CD4-positive, alpha-beta T cell treated with Interleukin-21 for 1 hour (primary cell): ENCODE measurements around the gene ITPR2.
"Not testable (repeated sequence)": the region's sequence is repeated elsewhere in the genome, so short reads cannot be mapped to it uniquely, and the experiment has no call there.

Source experiments
- DNase-seq: peaks from one replicate; pipeline ENCODE4 v3.0.0-alpha.2; 2020

ITPR2 gene

DNA sequence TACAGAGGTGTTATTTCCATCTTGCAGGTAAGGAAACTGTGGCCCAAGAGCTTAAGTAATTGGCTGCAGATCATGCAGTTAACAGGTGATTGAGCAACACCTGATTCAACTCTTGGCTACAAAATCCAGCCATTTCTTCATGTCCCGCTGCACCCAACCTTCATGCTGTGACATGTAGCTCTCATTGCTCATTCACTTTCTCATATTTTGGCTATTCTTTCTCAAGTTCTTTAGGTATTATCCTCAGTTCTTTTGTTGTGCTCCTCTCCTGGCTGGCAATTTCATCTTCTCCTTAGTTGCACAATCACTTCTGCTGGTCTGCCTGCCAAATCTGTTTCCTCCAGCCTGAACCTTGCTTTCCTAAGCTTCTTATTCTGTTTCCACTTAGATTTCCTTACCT is 336.8 kb downstream of the ITPR2 start:
- DNase-seq, result no peak

DNA sequence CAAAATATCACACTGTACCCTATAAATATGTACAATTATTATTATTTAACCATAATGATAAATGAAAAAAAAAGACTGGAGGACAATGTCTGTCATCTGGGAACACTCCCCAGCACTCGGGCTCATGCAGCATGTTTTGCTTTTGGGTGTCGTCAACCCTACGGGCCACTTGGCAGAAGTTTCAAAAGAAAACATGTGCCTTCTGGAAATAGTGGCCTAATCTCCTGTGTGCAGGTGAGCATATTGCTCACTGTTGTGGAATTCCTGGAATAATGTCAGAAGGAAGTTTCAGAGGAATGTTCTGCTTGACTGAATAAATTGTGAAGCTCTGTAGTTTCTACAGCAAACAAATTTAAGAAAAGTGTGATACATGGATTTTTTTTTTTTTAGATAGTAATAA is 339.3 kb downstream of the ITPR2 start:
- DNase-seq, result no peak

GRCh38 chr12:26492406-26492805 is 340.6 kb downstream of the ITPR2 start:
- no peak for DNase-seq

DNA sequence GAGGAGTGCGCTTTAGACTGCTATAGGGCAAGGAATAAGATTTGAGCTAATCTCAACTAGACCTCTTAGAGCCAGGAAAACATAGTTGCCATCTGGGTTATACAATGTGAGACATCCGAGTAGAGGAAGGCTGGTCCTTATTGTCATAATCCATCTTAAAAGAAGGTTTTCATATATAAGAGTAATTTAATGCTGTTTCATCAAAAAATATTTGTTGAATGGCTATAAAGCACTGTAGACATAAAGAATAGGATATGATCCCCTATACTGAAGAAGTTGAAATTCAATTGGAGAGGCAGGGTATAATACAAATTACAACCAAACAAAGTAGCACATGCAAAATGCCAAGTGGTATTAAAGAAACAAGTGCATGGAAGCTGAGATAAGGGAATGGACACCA is 343.1 kb downstream of the ITPR2 start:
- DNase-seq, result no peak

DNA sequence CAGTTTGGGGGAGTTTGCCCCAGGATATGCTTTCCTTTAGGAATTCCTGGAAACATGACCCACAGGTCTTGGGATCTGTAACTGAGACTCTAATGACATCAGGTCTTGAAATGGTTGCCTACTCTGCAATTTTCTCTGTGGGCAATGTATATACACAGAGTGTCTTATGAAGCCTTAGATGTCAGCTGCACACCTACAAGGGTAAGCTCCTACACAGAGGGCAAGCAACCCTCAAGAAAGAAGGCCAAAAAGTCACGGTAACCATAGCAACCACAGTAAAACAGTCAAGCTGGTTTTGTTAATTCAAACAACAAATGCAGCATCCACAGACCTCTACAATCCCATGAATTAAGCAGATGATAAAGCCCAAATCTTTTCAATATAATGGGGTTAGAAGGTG is 344.6 kb downstream of the ITPR2 start:
- DNase-seq, result no peak

GRCh38 chr12:26473291-26473690 is 359.7 kb downstream of the ITPR2 start:
- DNase-seq, result no peak

DNA sequence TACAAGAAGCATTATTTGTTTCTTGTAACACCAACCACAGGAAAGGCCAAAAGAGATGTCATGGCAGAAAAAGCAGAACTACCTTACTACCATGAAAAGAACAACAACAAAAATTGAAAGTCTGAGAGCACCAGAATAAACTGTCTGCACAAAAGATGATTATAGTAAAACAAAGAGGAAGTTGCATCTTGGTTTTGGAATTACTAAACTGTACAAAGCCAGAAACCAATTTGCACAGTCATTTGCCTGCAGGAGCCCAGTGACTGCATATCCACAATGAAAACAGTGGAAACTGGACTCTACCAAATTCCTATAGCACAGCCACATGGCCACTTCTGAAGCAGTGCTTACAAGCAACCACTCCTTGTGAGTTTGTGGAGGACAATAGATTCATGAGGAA is 361.4 kb downstream of the ITPR2 start:
- peak; percentile 3 for DNase-seq

DNA sequence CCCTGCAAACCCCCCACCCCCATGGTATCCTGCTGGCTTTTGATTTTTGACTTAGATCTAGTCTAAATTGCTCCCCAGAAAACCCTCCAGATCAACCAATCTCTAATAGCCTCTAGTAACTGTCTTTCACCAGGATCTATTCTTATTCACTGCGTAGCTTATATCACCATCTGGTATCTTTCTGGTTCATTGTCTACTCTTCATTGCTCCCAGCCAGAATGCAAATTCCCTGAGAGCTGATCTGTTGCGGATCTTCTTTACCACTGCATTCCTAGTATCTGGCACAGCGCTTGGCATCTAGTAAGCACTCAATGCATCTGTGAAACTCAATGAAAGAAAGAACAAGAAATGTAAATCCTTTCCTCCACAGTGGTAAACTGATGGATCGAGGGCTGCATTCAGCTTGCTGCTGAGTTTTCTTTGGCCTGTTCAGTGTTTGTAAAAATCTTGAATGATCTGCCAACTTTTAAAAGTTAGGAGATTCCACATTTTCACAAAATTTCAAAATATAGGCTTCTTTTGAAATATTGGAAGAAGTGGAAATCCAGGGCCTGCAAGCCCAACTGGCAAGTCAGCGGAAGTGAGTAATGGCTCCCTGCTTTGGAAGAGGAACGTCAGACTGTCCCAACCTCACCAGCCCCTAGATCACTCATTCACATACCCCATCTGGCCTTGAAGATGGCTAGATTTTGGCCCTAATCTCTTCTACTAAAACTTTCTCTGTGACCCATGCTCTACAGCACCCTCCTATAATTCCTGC is 363.4 kb downstream of the ITPR2 start:
- DNase-seq, result no peak

DNA sequence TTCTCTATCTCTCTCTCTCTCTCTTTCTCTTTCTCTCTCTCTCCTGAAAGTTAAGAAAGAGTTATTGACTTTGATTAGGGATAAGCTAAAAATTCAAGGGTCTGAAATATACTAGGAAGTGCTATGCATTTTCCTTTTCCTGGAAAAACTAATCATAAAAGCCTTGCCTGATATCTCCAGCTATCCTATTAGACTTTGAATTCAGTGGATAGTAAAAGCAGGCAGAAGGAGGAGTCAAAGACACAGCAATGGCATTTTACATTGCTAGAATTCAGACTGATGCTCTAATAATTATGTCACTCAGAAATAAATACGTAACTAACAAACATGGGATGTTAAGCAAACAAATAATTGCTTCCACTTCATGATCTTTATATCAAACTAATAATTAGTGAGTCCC is 365.6 kb downstream of the ITPR2 start:
- DNase-seq, result no peak

- DNase-seq, result no peak
Observed at GRCh38 chr12:26466726-26467125, 366.3 kb downstream of the ITPR2 start.

DNA sequence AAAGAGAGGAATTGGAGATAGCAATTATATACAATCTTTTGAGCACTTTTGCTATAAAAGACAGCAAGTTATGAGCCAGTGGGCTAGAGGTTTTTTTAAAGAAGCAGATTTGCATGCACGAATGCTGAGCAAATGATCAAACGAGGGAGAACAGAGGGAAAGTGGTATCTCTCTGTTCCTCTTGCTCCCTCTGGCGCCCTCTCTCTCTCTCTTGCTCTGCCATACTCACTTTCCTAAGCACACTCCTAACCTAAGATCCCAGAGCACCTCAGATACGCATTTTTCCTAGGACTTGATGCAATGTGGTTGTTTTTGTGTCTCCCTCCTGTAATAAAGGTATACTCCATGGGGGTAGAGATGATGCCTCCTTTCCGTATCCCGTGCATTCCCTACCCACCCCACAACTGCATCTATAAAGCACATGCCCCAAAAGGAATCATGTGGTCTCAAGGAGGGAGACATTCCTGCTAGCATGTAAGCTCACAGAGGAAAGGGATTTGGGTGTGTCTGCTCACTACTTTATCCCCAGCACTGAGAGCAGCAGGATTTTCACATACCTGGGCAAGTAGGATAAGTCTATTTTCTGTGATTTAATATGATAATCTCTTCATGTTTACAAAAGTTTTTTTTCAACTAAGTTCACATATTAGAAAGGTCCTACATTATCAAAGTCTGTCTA is 367.4 kb downstream of the ITPR2 start:
- no peak for DNase-seq

- no peak for DNase-seq
Observed at GRCh38 chr12:26461776-26462175, 371.2 kb downstream of the ITPR2 start.

DNA sequence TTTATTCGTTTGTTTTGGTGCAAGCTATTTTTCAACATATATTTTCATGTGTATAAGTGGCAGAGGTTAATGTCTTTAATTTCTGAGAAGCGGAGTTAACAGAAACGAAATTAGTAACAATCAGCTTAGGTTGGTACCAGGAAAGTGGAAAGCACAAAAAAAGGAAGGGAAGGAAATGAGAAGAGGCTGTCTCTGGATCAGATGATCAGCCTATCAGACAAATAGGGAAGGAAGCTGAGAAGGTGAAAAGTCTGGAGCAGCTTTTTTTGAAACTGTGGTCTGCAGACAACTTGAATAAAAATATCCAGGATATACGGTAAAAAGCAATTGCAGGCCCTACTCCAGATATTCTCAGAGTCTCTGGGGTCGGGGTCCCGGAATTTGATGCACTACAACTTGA is 372.6 kb downstream of the ITPR2 start:
- DNase-seq, result no peak

DNA sequence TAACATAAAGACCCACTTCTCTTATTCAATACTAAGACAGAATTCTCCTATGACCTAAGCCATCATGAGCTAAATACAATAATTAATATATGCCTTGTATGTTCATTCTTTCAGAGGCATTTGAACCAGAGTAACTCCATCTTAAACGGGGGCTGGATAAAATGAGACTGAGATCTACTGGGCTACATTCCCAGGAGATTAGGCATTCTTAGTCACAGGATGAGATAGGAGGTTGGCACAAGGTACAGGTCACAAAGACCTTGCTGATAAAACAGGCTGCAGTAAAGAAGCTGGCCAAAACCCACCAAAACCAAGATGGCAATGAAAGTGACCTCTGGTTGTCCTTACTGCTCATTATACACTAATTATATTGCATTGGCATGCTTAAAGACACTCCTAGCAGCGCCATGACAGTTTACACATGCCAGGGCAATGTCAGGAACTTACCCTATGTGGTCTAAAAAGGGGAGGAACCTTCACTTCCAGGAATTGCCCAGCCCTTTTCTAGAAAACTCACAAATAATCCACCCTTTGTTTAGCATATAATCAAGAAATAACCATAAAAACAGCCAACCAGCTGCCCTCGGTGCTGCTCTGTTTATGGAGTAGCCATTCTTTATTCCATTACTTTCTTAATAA is 376.9 kb downstream of the ITPR2 start:
- no peak for DNase-seq

DNA sequence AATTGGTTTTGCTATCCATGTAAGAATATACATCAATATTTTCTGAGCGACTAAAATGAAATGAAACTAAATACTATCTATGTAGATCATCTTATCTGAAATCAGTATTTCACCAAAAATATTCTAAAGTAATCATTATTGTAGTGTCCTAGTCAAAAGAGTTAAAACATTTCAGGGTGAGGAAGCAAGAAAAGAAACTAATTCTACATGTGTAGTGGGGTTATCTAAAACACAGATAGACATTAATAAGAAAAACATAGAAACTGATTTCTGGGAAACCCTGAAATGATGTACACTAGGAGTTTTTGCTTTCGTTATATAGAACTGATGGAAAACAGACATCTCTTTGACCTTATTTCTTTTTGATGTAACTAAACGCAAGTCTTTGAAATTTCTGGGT is 379.7 kb downstream of the ITPR2 start:
- no peak for DNase-seq

DNA sequence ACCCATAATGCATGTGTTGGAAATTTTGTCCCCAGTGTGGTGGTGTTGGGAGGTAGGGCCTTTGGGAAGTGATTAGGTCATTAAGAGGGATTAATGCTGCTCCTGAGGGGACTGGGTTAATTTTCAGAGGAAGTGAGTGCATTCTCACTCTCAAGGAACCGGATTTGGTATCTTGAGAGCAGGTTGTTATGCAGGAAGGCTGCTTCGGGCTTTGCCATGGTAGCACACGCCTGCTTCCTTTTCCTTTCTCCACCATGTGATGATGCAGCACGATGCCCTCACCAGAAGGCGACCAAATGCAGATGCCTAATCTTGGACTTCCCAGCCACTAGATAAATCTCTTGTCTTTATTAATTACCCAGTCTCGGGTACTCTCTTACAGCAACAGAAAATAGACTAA is 380.5 kb downstream of the ITPR2 start:
- DNase-seq, result no peak

DNA sequence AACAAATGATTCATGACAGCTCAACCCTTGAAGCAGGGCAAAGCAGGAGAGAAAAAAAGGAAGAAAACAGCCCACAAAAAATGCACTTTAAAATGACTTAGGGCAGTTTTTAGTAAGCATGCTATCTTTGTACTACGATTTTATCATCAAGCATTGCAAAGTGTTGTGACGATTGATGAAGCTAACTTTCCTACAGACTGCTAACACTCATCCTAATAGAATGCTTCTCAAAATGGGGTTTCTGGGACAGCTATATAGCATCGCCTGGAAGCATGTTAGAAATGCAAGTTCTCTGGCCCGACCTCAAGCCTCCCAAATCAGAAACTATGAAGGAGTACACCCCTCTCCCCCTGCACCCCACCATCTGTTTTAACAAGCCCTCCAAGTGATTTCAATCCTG is 381.2 kb downstream of the ITPR2 start:
- no peak for DNase-seq

DNA sequence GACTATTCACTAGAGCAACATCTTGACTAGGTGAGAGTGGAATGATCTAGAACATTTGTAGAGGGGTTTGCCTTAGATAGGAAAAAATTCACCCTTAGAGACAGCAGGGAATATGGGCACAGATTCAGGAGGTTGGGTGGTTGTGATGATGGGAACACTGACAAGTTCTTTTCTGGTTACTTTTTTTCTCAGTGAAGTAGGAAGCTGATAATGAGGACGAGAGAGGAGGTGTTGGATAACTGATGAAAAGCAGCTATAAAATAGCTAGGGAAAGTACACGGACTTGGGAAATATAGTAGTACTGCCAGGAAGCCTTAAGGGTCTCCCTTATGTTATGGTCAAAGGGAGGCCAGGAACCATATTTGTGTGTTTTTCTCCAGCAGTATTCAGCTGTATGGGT is 387.1 kb downstream of the ITPR2 start:
- DNase-seq, result no peak

DNA sequence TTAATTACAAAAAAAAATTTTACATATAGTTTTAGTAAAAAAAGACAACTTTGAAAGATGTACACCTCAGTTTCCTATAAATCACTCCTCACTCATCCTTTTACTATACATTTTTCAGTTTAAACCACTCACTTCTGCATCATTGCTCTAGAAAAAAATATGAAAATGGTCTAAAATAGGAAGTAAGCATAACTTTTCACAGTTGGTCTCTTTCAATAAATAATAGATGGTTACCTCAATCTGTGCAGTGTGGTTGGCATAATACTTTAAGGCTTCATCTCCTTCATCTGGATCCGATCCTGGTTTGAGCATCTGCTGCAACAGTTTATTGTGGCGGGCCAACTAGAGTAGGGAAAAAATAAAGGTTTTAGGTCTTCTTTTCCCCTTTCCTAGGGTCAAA is 389.7 kb downstream of the ITPR2 start:
- no peak for DNase-seq

DNA sequence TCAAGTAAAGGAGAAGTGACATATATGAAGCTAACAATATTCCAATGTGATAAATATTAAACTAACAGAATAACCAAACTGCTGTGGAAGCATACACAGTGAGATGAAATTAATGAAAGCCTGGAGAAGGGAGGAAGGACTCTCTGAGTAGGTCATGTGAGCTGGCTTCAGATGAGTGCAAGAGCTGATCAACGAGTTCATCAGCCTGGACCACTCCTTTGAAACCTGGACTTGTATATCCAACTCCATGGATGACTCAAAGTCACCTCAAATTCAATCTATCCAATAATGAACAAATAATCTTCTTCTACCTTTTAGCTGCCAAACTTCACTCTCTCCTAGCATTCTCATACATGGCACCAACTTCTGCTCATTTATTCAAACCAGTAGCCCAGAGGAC is 391.6 kb downstream of the ITPR2 start:
- no peak for DNase-seq

DNA sequence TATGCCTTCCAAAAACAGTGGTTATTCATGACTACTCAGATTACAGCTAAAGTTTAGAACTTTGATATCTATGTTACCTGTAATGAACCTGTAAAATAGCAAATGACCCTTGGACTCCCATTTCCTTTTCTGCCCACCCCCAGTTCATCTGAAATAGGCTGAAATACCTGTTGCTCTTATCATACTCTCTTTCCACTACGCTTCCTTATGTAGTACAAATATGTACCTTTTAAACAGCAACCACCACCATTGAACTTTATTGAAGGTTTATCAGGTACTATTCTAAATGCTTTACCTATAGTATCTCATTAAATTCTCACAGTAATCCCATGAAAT is 398.0 kb downstream of the ITPR2 start:
- DNase-seq, result no peak

DNA sequence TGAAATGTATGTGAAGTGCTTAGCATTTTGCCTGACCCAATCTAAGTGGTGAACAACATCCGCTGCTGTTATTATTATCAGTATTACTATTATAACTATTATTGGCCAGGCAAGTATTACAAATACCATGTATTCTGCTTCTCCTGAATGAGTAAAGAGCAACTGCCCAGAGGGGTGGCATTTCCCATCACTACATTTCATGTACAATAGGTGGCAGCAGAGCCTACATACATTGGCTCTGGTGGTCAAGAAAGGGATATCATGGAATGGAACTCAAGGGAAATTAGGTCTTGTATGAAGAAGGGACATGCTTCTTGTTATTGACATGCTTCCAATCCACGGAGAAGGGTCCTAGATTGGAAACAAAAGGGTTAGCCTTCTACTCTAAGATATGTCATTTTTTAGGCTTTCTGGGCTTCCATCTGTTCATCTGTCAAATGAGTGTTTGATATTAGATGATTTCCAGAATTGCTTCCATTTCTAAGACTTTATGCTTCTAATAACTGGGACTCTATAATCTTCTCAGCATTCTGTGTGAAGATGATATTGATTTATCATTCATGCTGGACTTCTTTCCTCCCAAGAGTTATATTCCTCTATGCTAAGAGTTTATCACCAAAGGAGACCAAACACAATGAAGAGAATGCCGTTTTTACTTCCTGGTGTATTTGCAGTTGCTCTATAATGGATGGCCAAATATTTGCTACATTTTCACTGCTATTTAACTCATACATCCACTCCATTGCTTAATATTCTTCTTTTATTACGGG is 398.5 kb downstream of the ITPR2 start:
- DNase-seq, result peak; percentile 6

DNA sequence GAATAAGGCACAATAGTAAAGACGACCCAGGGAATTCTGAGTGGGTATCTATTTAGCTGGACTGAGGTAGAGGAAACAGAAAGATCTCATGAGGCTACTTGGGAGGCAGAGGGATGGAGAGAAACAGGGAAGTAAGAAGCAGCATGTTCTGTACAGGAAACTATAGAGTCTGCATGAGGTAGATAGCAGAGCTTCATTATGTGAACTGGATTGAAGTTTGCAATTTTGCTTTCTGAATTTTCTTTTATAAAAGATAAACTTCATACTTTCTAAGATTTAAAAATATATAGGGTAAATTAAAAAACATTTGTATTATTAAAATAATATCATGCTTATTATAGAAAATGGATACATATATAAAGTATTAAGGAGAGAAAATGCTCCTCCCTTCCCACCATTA is 399.3 kb downstream of the ITPR2 start:
- not testable (repeated sequence) for DNase-seq

DNA sequence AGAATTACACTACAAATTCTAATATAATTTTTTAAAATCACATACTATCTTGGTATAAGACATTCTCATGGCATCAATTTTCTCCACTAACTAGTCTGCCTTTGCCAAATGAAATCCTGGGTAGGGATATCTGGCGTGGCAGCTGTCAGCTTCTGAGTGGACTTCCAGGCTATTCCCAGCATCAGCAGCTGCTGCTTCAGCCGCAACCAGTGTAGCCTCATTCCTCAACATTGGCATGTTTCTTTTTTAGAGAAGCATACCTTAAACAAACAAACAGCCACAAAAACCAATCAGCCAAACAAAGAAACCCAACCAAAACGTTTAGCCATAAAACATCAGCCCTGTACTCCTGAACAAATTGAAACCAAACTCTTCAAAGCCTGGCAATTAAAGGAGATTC is 401.8 kb downstream of the ITPR2 start:
- DNase-seq, result no peak
